Measurements from ENCODE around the gene NHS. TPM values are rescaled to one million over a fixed set of nuclear protein-coding genes. Genes with fewer than 3 reads are reported as not detected.

Gene NHS
- total and polyA plus RNA-seq, 2 of the 13 experiments (the other 11 are each of a cell fraction or from before 2014, with no cell fraction given) = 0.02 TPM; not detected in 1

- no TSS peak for BruUV-seq (replicated peaks)
- H3K4me1 ChIP-seq (ENCODE audit: insufficient read depth, low read length) = no peaks in the 10 kb centered on the region
- H3K27ac ChIP-seq (ENCODE audit: extremely low read length, insufficient read depth, low read length) = no peak overlapping the region
- in situ Hi-C loops (cut with HindIII; ENCODE audit: extremely low pct_ligation_motif_present, low pct_unique_long_range_greater_than_20kb) = no loop called here
- no peaks in the 10 kb centered on the region for H3K36me3 ChIP-seq (replicated peaks in 1 of 2; ENCODE audit: control insufficient read depth in 1 of 2, insufficient read depth in 2 of 2, low read length in 2 of 2)
- FAIRE-seq (no peak), DNase-seq (ENCODE audit: low spot score) (no peak), ATAC-seq (no peak)
- no peak overlapping the region for H3K9ac ChIP-seq (ENCODE audit: insufficient read depth, low read depth, low read length)
- TF ChIP-seq ZNF83 (CRISPR knock-in tag; IDR thresholded peaks at IDR 0.05; ENCODE audit: borderline replicate concordance) (no peak), ZNF160 (CRISPR knock-in tag; IDR thresholded peaks at IDR 0.05) (no peak), EZH2 (conservative IDR thresholded peaks at IDR 0.05; ENCODE audit: low read depth, low read length) (no peak), HOXD1 (CRISPR knock-in tag; IDR thresholded peaks at IDR 0.05) (no peak), AFF4 (CRISPR knock-in tag; IDR thresholded peaks at IDR 0.05) (no peak), ZNF44 (CRISPR knock-in tag; IDR thresholded peaks at IDR 0.05) (no peak), PCBP2 (optimal IDR thresholded peaks at IDR 0.05; ENCODE audit: low read depth, low read length, poor library complexity, severe bottlenecking) (no peak), ZNF501 (CRISPR knock-in tag; IDR thresholded peaks at IDR 0.05) (no peak), PTBP1 (IDR thresholded peaks at IDR 0.05; ENCODE audit: low read depth, low read length, poor library complexity, severe bottlenecking) (no peak), ATRX (CRISPR knock-in tag; IDR thresholded peaks at IDR 0.05; ENCODE audit: borderline replicate concordance) (no peak)
- TF ChIP-seq, protein P1, sequence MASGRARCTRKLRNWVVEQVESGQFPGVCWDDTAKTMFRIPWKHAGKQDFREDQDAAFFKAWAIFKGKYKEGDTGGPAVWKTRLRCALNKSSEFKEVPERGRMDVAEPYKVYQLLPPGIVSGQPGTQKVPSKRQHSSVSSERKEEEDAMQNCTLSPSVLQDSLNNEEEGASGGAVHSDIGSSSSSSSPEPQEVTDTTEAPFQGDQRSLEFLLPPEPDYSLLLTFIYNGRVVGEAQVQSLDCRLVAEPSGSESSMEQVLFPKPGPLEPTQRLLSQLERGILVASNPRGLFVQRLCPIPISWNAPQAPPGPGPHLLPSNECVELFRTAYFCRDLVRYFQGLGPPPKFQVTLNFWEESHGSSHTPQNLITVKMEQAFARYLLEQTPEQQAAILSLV (CRISPR knock-in tag; IDR thresholded peaks at IDR 0.05; ENCODE audit: borderline replicate concordance) = no peak
- no peaks in the 10 kb centered on the region for H3K79me2 ChIP-seq (ENCODE audit: insufficient read depth, low read length)
- no peaks in the 10 kb centered on the region for H4K20me1 ChIP-seq (ENCODE audit: insufficient read depth, low read length)
- ChIA-PET CTCF (ENCODE audit: low intra/inter-chr PET ratio, low total read pairs) (no interaction called here), POLR2A (no interaction called here)
- 8% methylated on average over 2 of the region's 2 CpGs for WGBS (ENCODE audit: low lambda C conversion rate)
- no peak overlapping the region for H3K4me3 ChIP-seq (replicated peaks in 1 of 3; ENCODE audit: insufficient read depth in 1 of 3, low read depth in 2 of 3, low read length in 3 of 3)
- no peaks in the 10 kb centered on the region for H3K9me3 ChIP-seq (ENCODE audit: low read length)
- no peak overlapping the region for H3K4me2 ChIP-seq (ENCODE audit: low read depth, low read length)
- H3K27me3 ChIP-seq (ENCODE audit: control insufficient read depth in 1 of 2, insufficient read depth in 2 of 2, low read length in 2 of 2) = no peaks in the 10 kb centered on the region
- intact Hi-C loops (cut with micrococcal nuclease; ENCODE audit: unreplicated experiment) = no loop called here
- H2AFZ ChIP-seq (ENCODE audit: low read length) = no peak overlapping the region
Observed at GRCh38 chrX:17520016-17520615, 145.1 kb downstream of the NHS start.
